GM15510 (cell line): ENCODE data around the gene MMP25.

ENCODE experiments used
- POLR2A ChIP-seq: IDR thresholded peaks from 3 replicates; pipeline ENCODE4 v1.6.1; 2011; ENCODE audit warnings: borderline replicate concordance; ENCODE audit not compliant: insufficient read length; ENCODE audit errors: extremely low read depth

MMP25 gene

GRCh38 chr16:3065742-3066439 is 19.5 kb downstream of the MMP25 start:
- no peak for TF ChIP-seq POLR2A

GRCh38 chr16:3066440-3066748 is 20.0 kb downstream of the MMP25 start:
- TF ChIP-seq POLR2A: no peak

- no peak for TF ChIP-seq POLR2A
Measured at GRCh38 chr16:3068487-3068886, 22.1 kb downstream of the MMP25 start.

- no peak for TF ChIP-seq POLR2A
Measured at GRCh38 chr16:3070608-3071111, 24.3 kb downstream of the MMP25 start.

- TF ChIP-seq POLR2A: no peak
Measured at GRCh38 chr16:3071655-3072054, 25.3 kb downstream of the MMP25 start.

GRCh38 chr16:3073448-3073847 is 27.1 kb downstream of the MMP25 start:
- TF ChIP-seq POLR2A: no peak

GRCh38 chr16:3074860-3075522 is 28.6 kb downstream of the MMP25 start:
- TF ChIP-seq POLR2A: no peak

GRCh38 chr16:3075523-3075915 is 29.2 kb downstream of the MMP25 start:
- TF ChIP-seq POLR2A: no peak

GRCh38 chr16:3076577-3076976 is 30.2 kb downstream of the MMP25 start:
- no peak for TF ChIP-seq POLR2A

- no peak for TF ChIP-seq POLR2A
Measured at GRCh38 chr16:3080024-3080423, 33.7 kb downstream of the MMP25 start.

GRCh38 chr16:3084491-3084890 is 38.1 kb downstream of the MMP25 start:
- no peak for TF ChIP-seq POLR2A

GRCh38 chr16:3084969-3085670 is 38.8 kb downstream of the MMP25 start:
- no peak for TF ChIP-seq POLR2A

- TF ChIP-seq POLR2A: no peak
Measured at GRCh38 chr16:3085868-3086595, 39.7 kb downstream of the MMP25 start.

GRCh38 chr16:3086596-3087242 is 40.4 kb downstream of the MMP25 start:
- TF ChIP-seq POLR2A: no peak
